CD1c-positive myeloid dendritic cell (primary cell): ENCODE data around the gene HERC3.
"Not testable (repeated sequence)": the region's sequence is repeated elsewhere in the genome, so short reads cannot be mapped to it uniquely, and the experiment has no call there.

Experiments used
- DNase-seq: peaks from one replicate; pipeline ENCODE4 v3.0.0-alpha.2; 2016; ENCODE audit errors: extremely low spot score

HERC3 gene

GRCh38 chr4:88606832-88607231, 14.6 kb downstream of the HERC3 start:
- DNase-seq = no peak

- peak; percentile 33 for DNase-seq
Observed at GRCh38 chr4:88609387-88609786, 17.1 kb downstream of the HERC3 start.

- DNase-seq = not testable (repeated sequence)
Observed at GRCh38 chr4:88609794-88610193, 17.5 kb downstream of the HERC3 start.

GRCh38 chr4:88610771-88611170, 18.5 kb downstream of the HERC3 start:
- DNase-seq = no peak

- peak; percentile 35 for DNase-seq
Observed at GRCh38 chr4:88613417-88613875, 21.2 kb downstream of the HERC3 start.

GRCh38 chr4:88614058-88614457, 21.8 kb downstream of the HERC3 start:
- DNase-seq = no peak

GRCh38 chr4:88616275-88617150, 24.2 kb downstream of the HERC3 start:
- no peak for DNase-seq

- DNase-seq = no peak
Observed at GRCh38 chr4:88618782-88619485, 26.7 kb downstream of the HERC3 start.

GRCh38 chr4:88619971-88620370, 27.7 kb downstream of the HERC3 start:
- DNase-seq = no peak

- no peak for DNase-seq
Observed at GRCh38 chr4:88621763-88622327, 29.6 kb downstream of the HERC3 start.

- peak; percentile 27 for DNase-seq
Observed at GRCh38 chr4:88623097-88623496, 30.8 kb downstream of the HERC3 start.

GRCh38 chr4:88628746-88629145, 36.5 kb downstream of the HERC3 start:
- DNase-seq = no peak

GRCh38 chr4:88629826-88630225, 37.5 kb downstream of the HERC3 start:
- DNase-seq = no peak

- DNase-seq = peak; percentile 14
Observed at GRCh38 chr4:88630756-88631155, 38.5 kb downstream of the HERC3 start.

GRCh38 chr4:88643932-88644331, 51.7 kb downstream of the HERC3 start:
- DNase-seq = no peak

- no peak for DNase-seq
Observed at GRCh38 chr4:88645994-88646393, 53.7 kb downstream of the HERC3 start.

- DNase-seq = no peak
Observed at GRCh38 chr4:88646528-88647280, 54.4 kb downstream of the HERC3 start.

GRCh38 chr4:88649716-88650115, 57.4 kb downstream of the HERC3 start:
- DNase-seq = no peak

GRCh38 chr4:88653371-88653946, 61.2 kb downstream of the HERC3 start:
- DNase-seq = no peak

GRCh38 chr4:88655226-88655625, 62.9 kb downstream of the HERC3 start:
- no peak for DNase-seq

- peak; percentile 7 for DNase-seq
Observed at GRCh38 chr4:88659055-88659889, 67.0 kb downstream of the HERC3 start.
